Neural progenitor cell (in vitro differentiated cells): ENCODE measurements around the gene ESPNL.

Source experiments
- EZH2phosphoT487 ChIP-seq: fragments of 200-600 bp; sonication (generic); IDR thresholded peaks from 2 replicates; pipeline ENCODE4 v1.6.1; 2017; ENCODE audit warnings: antibody characterized with exemption
- TF ChIP-seq, protein P1 (sequence below): fragments of 200-600 bp; sonication (generic); IDR thresholded peaks from 2 replicates; pipeline ENCODE4 v1.5.1; 2017; ENCODE audit warnings: antibody characterized with exemption, mild to moderate bottlenecking

DNA sequence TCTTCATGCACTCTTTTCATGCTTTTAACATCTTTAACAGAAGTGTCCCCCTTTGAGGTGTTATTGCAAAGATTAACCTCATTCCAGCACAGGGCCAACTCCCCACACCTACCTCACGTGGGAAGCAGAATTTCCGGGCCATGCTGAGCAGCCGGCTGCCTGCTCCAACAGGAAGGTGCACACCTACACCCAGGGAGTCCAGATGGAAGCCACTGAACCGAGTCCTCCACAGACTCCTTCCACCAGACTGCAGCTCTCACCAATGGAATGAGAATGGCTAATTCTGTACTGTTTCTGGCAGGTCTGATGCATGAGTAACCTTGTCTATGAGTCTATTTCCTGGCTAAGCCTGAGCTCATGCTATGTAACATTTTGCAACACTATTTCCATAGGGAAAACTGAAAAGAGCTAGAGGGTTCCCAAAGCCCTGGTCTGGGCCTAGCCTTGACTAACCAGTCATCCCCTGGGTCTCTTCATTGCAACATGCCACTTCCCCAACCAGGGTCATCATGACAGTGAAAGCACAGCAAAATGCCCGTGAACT is 69.6 kb downstream of the ESPNL start:
- TF ChIP-seq, protein P1, sequence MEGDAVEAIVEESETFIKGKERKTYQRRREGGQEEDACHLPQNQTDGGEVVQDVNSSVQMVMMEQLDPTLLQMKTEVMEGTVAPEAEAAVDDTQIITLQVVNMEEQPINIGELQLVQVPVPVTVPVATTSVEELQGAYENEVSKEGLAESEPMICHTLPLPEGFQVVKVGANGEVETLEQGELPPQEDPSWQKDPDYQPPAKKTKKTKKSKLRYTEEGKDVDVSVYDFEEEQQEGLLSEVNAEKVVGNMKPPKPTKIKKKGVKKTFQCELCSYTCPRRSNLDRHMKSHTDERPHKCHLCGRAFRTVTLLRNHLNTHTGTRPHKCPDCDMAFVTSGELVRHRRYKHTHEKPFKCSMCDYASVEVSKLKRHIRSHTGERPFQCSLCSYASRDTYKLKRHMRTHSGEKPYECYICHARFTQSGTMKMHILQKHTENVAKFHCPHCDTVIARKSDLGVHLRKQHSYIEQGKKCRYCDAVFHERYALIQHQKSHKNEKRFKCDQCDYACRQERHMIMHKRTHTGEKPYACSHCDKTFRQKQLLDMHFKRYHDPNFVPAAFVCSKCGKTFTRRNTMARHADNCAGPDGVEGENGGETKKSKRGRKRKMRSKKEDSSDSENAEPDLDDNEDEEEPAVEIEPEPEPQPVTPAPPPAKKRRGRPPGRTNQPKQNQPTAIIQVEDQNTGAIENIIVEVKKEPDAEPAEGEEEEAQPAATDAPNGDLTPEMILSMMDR, result no peak
- no peak for TF ChIP-seq EZH2phosphoT487
